ENCODE results near the gene TPI1.

DNA sequence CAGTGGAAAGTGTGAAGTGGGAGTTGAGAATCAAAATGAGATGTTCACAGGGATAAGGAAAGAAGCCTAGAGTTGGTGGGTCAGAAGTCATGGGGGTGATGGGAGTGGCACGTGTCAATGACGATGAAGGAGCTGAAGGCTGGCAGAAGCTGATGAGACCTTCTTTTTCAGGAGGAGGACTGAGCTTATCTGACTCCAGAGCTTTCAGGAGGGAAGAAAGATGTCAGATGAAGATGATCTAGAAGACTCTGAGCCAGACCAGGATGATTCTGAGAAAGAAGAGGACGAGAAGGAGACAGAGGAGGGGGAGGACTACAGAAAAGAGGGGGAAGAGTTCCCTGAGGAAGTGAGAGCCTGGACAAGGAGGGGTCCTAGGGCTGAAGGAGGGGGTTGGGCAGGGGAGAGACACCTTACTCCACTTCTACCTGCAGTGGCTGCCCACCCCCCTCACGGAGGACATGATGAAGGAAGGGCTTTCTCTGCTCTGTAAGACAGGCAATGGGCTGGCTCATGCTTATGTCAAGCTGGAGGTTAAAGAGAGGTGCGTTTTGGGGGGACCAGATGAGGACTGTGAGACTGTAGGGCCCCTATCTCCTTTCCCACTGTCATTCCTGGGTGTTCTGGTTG is 38.2 kb downstream of the TPI1 start:
- no peak for TF ChIP-seq CTCF (IDR thresholded peaks at IDR 0.05; ENCODE audit: extremely low read depth in 1 of 2, insufficient read depth in 1 of 2, low read depth in 1 of 2, low read length in 2 of 2)
- no peak for TF ChIP-seq POLR2AphosphoS5 (IDR thresholded peaks at IDR 0.05; ENCODE audit: insufficient read depth, low read depth, low read length)
- TF ChIP-seq, protein P1, sequence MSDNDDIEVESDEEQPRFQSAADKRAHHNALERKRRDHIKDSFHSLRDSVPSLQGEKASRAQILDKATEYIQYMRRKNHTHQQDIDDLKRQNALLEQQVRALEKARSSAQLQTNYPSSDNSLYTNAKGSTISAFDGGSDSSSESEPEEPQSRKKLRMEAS (IDR thresholded peaks at IDR 0.05; ENCODE audit: insufficient read depth, insufficient read length), result no peak
- TF ChIP-seq GATA2 (IDR thresholded peaks at IDR 0.05; ENCODE audit: insufficient read depth, insufficient read length, low read depth, low read length), result no peak
